HG02642 (cell line): ENCODE data around the gene KRTAP4-4.
"Not testable (repeated sequence)": the region's sequence is repeated elsewhere in the genome, so short reads cannot be mapped to it uniquely, and the experiment has no call there.

Experiments
- ATAC-seq: cut with Tn5 transposase; IDR thresholded peaks from one replicate; pipeline ENCODE4 v1.9.1; 2021; ENCODE audit warnings: mild to moderate bottlenecking; ENCODE audit not compliant: unreplicated experiment, poor library complexity

The KRTAP4-4 gene

GRCh38 chr17:41117846-41118386 lies 42.6 kb downstream of the KRTAP4-4 start, which contains the start of gene KRTAP4-11:
TSS of gene KRTAP4-11 (minus strand) at chr17:41118373. CDS start at chr17:41118315, 58 bp downstream.
- not testable (repeated sequence) for ATAC-seq

GRCh38 chr17:41116297-41116696 lies 44.3 kb downstream of the KRTAP4-4 start:
- ATAC-seq, result no peak

GRCh38 chr17:41111151-41111885 lies 49.2 kb downstream of the KRTAP4-4 start:
- ATAC-seq, result no peak
